A549 treated with AZD2906 at 1 μM for 4 hours (cell line): ENCODE data around the gene BMAL2. TPM values are rescaled to one million over a fixed set of nuclear protein-coding genes. Genes with fewer than 3 reads are reported as not detected.

Source experiments
- total RNA-seq: library from RNA; stranded (reverse); fragments of 200-300 nt; extraction: Qiagen RNA extraction; gene quantifications from 5 replicates; pipeline ENCODE4 v1.2.3, GENCODE V29; 2022

BMAL2 gene
- total RNA-seq, result 11.3 to 17.4 TPM (median 13.6 TPM) in 5 replicates

GRCh38 chr12:27332714-27333402, at the start of gene BMAL2:
BMAL2 (plus strand) TSS chr12:27332836; CDS start chr12:27333073, 237 bp downstream.

Other genes starting within 250 kb of the BMAL2 start
- 8.4 to 14.7 TPM (median 10.4 TPM) in 5 replicates for gene STK38L, start 88.5 kb upstream of the BMAL2 start, total RNA-seq
- gene SMCO2, start 113.9 kb downstream of the BMAL2 start, total RNA-seq, result 0.09 to 0.18 TPM (median 0.10 TPM) in 3 of 5 replicates, not detected in the others
- gene PPFIBP1, start 191.4 kb downstream of the BMAL2 start, total RNA-seq, result 15.8 to 25.2 TPM (median 20.6 TPM) in 5 replicates